GM23248 (cell line): ENCODE results near the gene BTBD19. TPM values are rescaled to one million over a fixed set of nuclear protein-coding genes. Genes with fewer than 3 reads are reported as not detected.

Source experiments
- DNase-seq: peaks from one replicate; pipeline ENCODE4 v3.0.0-alpha.2; 2015
- H2AFZ ChIP-seq: fragments of 200-600 bp; sonication (generic); 2 replicates; pipeline ENCODE4 v1.6.1; 2016; ENCODE audit warnings: antibody characterized with exemption
- H3F3A ChIP-seq: fragments of 200-600 bp; sonication (generic); 2 replicates; pipeline ENCODE4 v1.6.1; 2016; ENCODE audit warnings: mild to moderate bottlenecking, antibody characterized with exemption, mixed run types; ENCODE audit not compliant: insufficient read depth
- H3K27ac ChIP-seq: fragments of 200-600 bp; sonication (generic); 2 replicates; pipeline ENCODE4 v1.5.1; 2016; ENCODE audit warnings: mild to moderate bottlenecking
- H3K27me3 ChIP-seq: fragments of 200-600 bp; sonication (generic); replicated peaks from 2 replicates; pipeline ENCODE4 v1.6.1; 2016; ENCODE audit warnings: mild to moderate bottlenecking; ENCODE audit not compliant: insufficient read depth
- H3K36me3 ChIP-seq: fragments of 200-600 bp; sonication (generic); 2 replicates; pipeline ENCODE4 v1.6.1; 2016; ENCODE audit warnings: low read depth, mild to moderate bottlenecking
- H3K4me1 ChIP-seq: fragments of 200-600 bp; sonication (generic); 2 replicates; pipeline ENCODE4 v1.6.1; 2016; ENCODE audit warnings: mild to moderate bottlenecking; ENCODE audit not compliant: insufficient read depth
- H3K4me2 ChIP-seq: fragments of 200-600 bp; sonication (generic); one replicate; pipeline ENCODE4 v1.6.1; 2016; ENCODE audit warnings: mild to moderate bottlenecking; ENCODE audit not compliant: unreplicated experiment
- H3K4me3 ChIP-seq: fragments of 200-600 bp; sonication (generic); 2 replicates; pipeline ENCODE4 v1.5.1; 2016; ENCODE audit warnings: mild to moderate bottlenecking
- H3K79me2 ChIP-seq: fragments of 200-600 bp; sonication (generic); 2 replicates; pipeline ENCODE4 v1.6.1; 2016; ENCODE audit warnings: mild to moderate bottlenecking; ENCODE audit not compliant: insufficient read depth
- H3K9ac ChIP-seq: fragments of 200-600 bp; sonication (generic); 2 replicates; pipeline ENCODE4 v1.6.1; 2016; ENCODE audit warnings: mild to moderate bottlenecking
- H3K9me2 ChIP-seq: fragments of 200-600 bp; sonication (generic); 2 replicates; pipeline ENCODE4 v1.6.1; 2016; ENCODE audit warnings: mixed run types, mild to moderate bottlenecking, moderate library complexity; ENCODE audit not compliant: insufficient read depth
- H3K9me3 ChIP-seq: fragments of 200-600 bp; sonication (generic); one replicate; pipeline ENCODE4 v1.6.1; 2017; ENCODE audit warnings: low read depth
- H4K20me1 ChIP-seq: fragments of 200-600 bp; sonication (generic); 2 replicates; pipeline ENCODE4 v1.6.0; 2016; ENCODE audit not compliant: insufficient read depth
- EZH2 ChIP-seq: fragments of 200-600 bp; sonication (generic); IDR thresholded peaks from 2 replicates; pipeline ENCODE4 v1.6.1; 2018; ENCODE audit warnings: antibody characterized with exemption, mild to moderate bottlenecking; ENCODE audit not compliant: insufficient read depth, poor library complexity, severe bottlenecking
- EZH2phosphoT487 ChIP-seq: fragments of 200-600 bp; sonication (generic); IDR thresholded peaks from 2 replicates; pipeline ENCODE4 v1.6.1; 2018; ENCODE audit warnings: antibody characterized with exemption, moderate library complexity, mild to moderate bottlenecking, low read depth; ENCODE audit not compliant: insufficient read depth
- WGBS, 2 experiments: methylation state at CpG; one replicate each; pipeline ENCODE4 v1.1.6; 2015 to 2017; ENCODE audit warnings: low lambda C conversion rate in 2 of 2, low coverage in 1 of 2; ENCODE audit errors: missing lambda C conversion rate in 2 of 2; 5-methylcytosine and 5-hydroxymethylcytosine counted together
- in situ Hi-C: fragments of 300-500 bp; cut with MboI; formaldehyde crosslinking; loops from 2 replicates; pipeline ENCODE4 v1.15.0; 2020
- polyA plus RNA-seq: library from polyadenylated mRNA; unstranded; fragments of >200 nt; fragmentation: Nextera tagmentation; extraction: Ambion mirVana; gene quantifications from 2 replicates; pipeline ENCODE4 v1.2.1, GENCODE V29; 2016
- total RNA-seq: library from RNA; depleted of rRNA; stranded (reverse); fragments of >200 nt; shearing (Covaris generic); gene quantifications from 2 replicates; pipeline ENCODE4 v1.2.3, GENCODE V29; 2014

The BTBD19 gene
- total and polyA plus RNA-seq, 2 experiments from 2014 or later, result 8.0 to 12.1 TPM

GRCh38 chr1:44805311-44806024, 2.9 kb upstream of the BTBD19 start:
- Histone ChIP-seq H3K9me3 (no peaks in the 10 kb centered on the region), H3K36me3 (peaks cover 16% of the 10 kb centered on the region; the same call in 1 of the 2 replicates), H3K27ac (peak overlapping the region; percentile 100), H3K4me2 (no peak overlapping the region), H4K20me1 (no peaks in the 10 kb centered on the region), H3K79me2 (peaks cover 73% of the 10 kb centered on the region), H3K9me2 (no peaks in the 10 kb centered on the region), H3K4me1 (peaks cover 58% of the 10 kb centered on the region), H3K4me3 (no peak overlapping the region), H3K27me3 (no peaks in the 10 kb centered on the region), H3K9ac (peak overlapping the region; percentile 97; the same call in 1 of the 2 replicates), H2AFZ (no peak overlapping the region), H3F3A (peaks cover 63% of the 10 kb centered on the region)
- in situ Hi-C loops, result no loop called here
- no peak for DNase-seq
- TF ChIP-seq EZH2phosphoT487 (no peak), EZH2 (no peak)
- WGBS, 2 experiments, result 91% methylated on average over 20 of the region's 20 CpGs

GRCh38 chr1:44806025-44806703, 2.2 kb upstream of the BTBD19 start:
- no peaks in the 10 kb centered on the region for H3K27me3 ChIP-seq
- H3K9ac ChIP-seq, result peak overlapping the region; percentile 97
- peak overlapping the region; percentile 37 for H3K4me3 ChIP-seq
- H3K9me3 ChIP-seq, result no peaks in the 10 kb centered on the region
- TF ChIP-seq EZH2phosphoT487 (no peak), EZH2 (no peak)
- H3K79me2 ChIP-seq, result peaks cover 68% of the 10 kb centered on the region
- in situ Hi-C loops, result no loop called here
- H3F3A ChIP-seq, result peaks cover 70% of the 10 kb centered on the region
- H3K9me2 ChIP-seq, result no peaks in the 10 kb centered on the region
- H3K36me3 ChIP-seq, result peaks cover 16% of the 10 kb centered on the region; the same call in 1 of the 2 replicates
- H3K4me1 ChIP-seq, result peaks cover 65% of the 10 kb centered on the region
- DNase-seq, result no peak
- H2AFZ ChIP-seq, result no peak overlapping the region
- H4K20me1 ChIP-seq, result no peaks in the 10 kb centered on the region
- WGBS, 2 experiments, result 84 to 87% methylated on average over 49 to 70 of the region's 70 CpGs
- H3K4me2 ChIP-seq, result peak overlapping the region; percentile 92
- H3K27ac ChIP-seq, result peak overlapping the region; percentile 100

GRCh38 chr1:44806704-44807363, 1.5 kb upstream of the BTBD19 start, which contains the start of gene DYNLT4:
DYNLT4 (minus strand) TSS chr1:44807351; CDS start chr1:44806668, 683 bp downstream.
- H3F3A ChIP-seq, result peaks cover 76% of the 10 kb centered on the region
- WGBS, 2 experiments, result 19 to 22% methylated on average over 7 of the region's 7 CpGs
- no peak within 1 kb of the TSS for H2AFZ ChIP-seq
- peak within 1 kb of the TSS; percentile 72 for H3K4me3 ChIP-seq
- peaks cover 62% of the 10 kb centered on the region for H3K79me2 ChIP-seq
- no peaks in the 10 kb centered on the region for H3K9me2 ChIP-seq
- no peaks in the 10 kb centered on the region for H3K27me3 ChIP-seq
- no peak for DNase-seq
- TF ChIP-seq EZH2, result no peak
- TF ChIP-seq EZH2phosphoT487, result no peak
- H3K9ac ChIP-seq, result peak within 1 kb of the TSS; percentile 97
- peak within 1 kb of the TSS; percentile 100 for H3K27ac ChIP-seq
- in situ Hi-C loops, result no loop called here
- peaks cover 72% of the 10 kb centered on the region for H3K4me1 ChIP-seq
- H3K4me2 ChIP-seq, result peak within 1 kb of the TSS; percentile 92
- peaks cover 16% of the 10 kb centered on the region; the same call in 1 of the 2 replicates for H3K36me3 ChIP-seq
- H3K9me3 ChIP-seq, result no peaks in the 10 kb centered on the region
- no peaks in the 10 kb centered on the region for H4K20me1 ChIP-seq

GRCh38 chr1:44807364-44808062, 810 bp upstream of the BTBD19 start:
- Histone ChIP-seq H3K9me3 (no peaks in the 10 kb centered on the region), H3K4me1 (peaks cover 70% of the 10 kb centered on the region), H3K27ac (peak overlapping the region; percentile 100), H3F3A (peaks cover 75% of the 10 kb centered on the region), H3K9ac (peak overlapping the region; percentile 97), H3K36me3 (peaks cover 16% of the 10 kb centered on the region; the same call in 1 of the 2 replicates), H4K20me1 (no peaks in the 10 kb centered on the region), H2AFZ (no peak overlapping the region), H3K27me3 (no peaks in the 10 kb centered on the region), H3K4me3 (peak overlapping the region; percentile 72), H3K79me2 (peaks cover 59% of the 10 kb centered on the region), H3K9me2 (no peaks in the 10 kb centered on the region), H3K4me2 (peak overlapping the region; percentile 92)
- in situ Hi-C loops, result no loop called here
- TF ChIP-seq EZH2phosphoT487 (no peak), EZH2 (no peak)
- 0 to 1% methylated on average over 16 of the region's 16 CpGs for WGBS, 2 experiments
- peak; percentile 100 for DNase-seq
